Naive thymus-derived CD8-positive, alpha-beta T cell (primary cell): ENCODE measurements around the gene PCDHGC4. TPM values are rescaled to one million over a fixed set of nuclear protein-coding genes. Genes with fewer than 3 reads are reported as not detected.
A peak's percentile ranks its signal among the peaks of the same experiment; 100 is the strongest.

ENCODE experiments used
- ATAC-seq, 2 donors: fragments of 150-1000 bp; cut with Tn5 transposase in 1 of 2; sonication (Bioruptor Pico), chemical (Tn5 transposase) in 1 of 2; 1 replicate in 1 of 2; 2 replicates in 1 of 2; pipeline ENCODE4 v1.10.0; 2021; ENCODE audit warnings: mild to moderate bottlenecking in 2 of 2, moderate library complexity in 2 of 2
- POLR2A ChIA-PET: fragments of 350-600 bp; sonication (Branson Sonifier 250); formaldehyde crosslinking; loops from one replicate; lab custom pipeline; 2021; ENCODE audit warnings: antibody characterized with exemption; lab: Charles Lee
- DNase-seq, 10 donors: peaks; one replicate each; pipeline versions ENCODE4 v3.0.0 to v3.0.0-alpha.2; 2020 to 2022
- H3K27ac Mint-ChIP-seq, 10 donors: one replicate each; pipeline ENCODE4 v1.8.0; 2020 to 2022; ENCODE audit warnings: mild to moderate bottlenecking in 10 of 10, mixed read lengths in 10 of 10, moderate library complexity in 4 of 10, inconsistent platforms in 1 of 10
- H3K27me3 Mint-ChIP-seq, 5 donors: one replicate each; pipeline ENCODE4 v1.8.0; 2021 to 2022; ENCODE audit warnings: mixed read lengths in 5 of 5
- H3K36me3 Mint-ChIP-seq, 3 donors: one replicate each; pipeline ENCODE4 v1.8.0; 2020 to 2022; ENCODE audit warnings: mixed read lengths in 3 of 3, mild to moderate bottlenecking in 2 of 3, inconsistent platforms in 1 of 3
- H3K4me1 Mint-ChIP-seq, 4 donors: one replicate each; pipeline ENCODE4 v1.8.0; 2021 to 2022; ENCODE audit warnings: mixed read lengths in 4 of 4
- H3K4me3 Mint-ChIP-seq, 10 donors: one replicate each; pipeline ENCODE4 v1.8.0; 2020 to 2022; ENCODE audit warnings: mild to moderate bottlenecking in 10 of 10, mixed read lengths in 10 of 10, moderate library complexity in 6 of 10, inconsistent platforms in 1 of 10
- H3K9me3 Mint-ChIP-seq, 9 donors: one replicate each; pipeline ENCODE4 v1.8.0; 2020 to 2022; ENCODE audit warnings: mixed read lengths in 9 of 9, mild to moderate bottlenecking in 3 of 9, inconsistent platforms in 1 of 9, moderate library complexity in 1 of 9
- polyA plus RNA-seq, 3 donors: library from polyadenylated mRNA; unstranded; fragments of 300-500 nt; fragmentation: Illumina TruSeq; gene quantifications; one replicate each; pipeline ENCODE4 v1.2.3, GENCODE V29; 2021
- total RNA-seq, 8 experiments: library from RNA in 2 of 8; stranded (reverse) in 2 of 8; gene quantifications; one replicate each; pipeline ENCODE4 v1.2.3 and lab custom pipeline; 2021 to 2026

PCDHGC4 gene
- total and polyA plus RNA-seq, 5 experiments from 2014 or later, result not detected

- Mint-ChIP-seq H3K27me3 (peaks cover 36 to 94% (median 68%) of the 10 kb centered on the region in 5 donors), H3K9me3 (peaks cover 0 to 4% (median 0%) of the 10 kb centered on the region in 9 donors), H3K4me3 (peak overlapping the region; percentile 59 to 90 (median 76)), H3K36me3 (peaks cover 0 to 3% (median 0%) of the 10 kb centered on the region in 3 donors), H3K27ac (no peak overlapping the region), H3K4me1 (peaks cover 14 to 17% (median 15%) of the 10 kb centered on the region in 4 donors)
- ATAC-seq (peak; percentile 70 to 85), DNase-seq (peak in 1 of 10 donors; percentile 15)
- POLR2A ChIA-PET, result interaction anchor here (1.3 kb wide), 1 partner anchor 172 kb away, joined by 3 read pairs; the partner anchor contains the start of gene TAF7
Measured at GRCh38 chr5:141492168-141492885, 7.5 kb downstream of the PCDHGC4 start.

- H3K4me3 Mint-ChIP-seq, result peak overlapping the region in 2 of 10 donors; percentile 8 to 24
- peaks cover 35 to 96% (median 60%) of the 10 kb centered on the region in 5 donors for H3K27me3 Mint-ChIP-seq
- H3K9me3 Mint-ChIP-seq, result peaks cover 0 to 2% (median 0%) of the 10 kb centered on the region in 9 donors
- H3K36me3 Mint-ChIP-seq, result peaks cover 2 to 6% (median 3%) of the 10 kb centered on the region in 3 donors
- ATAC-seq (no peak), DNase-seq (no peak)
- H3K4me1 Mint-ChIP-seq, result peaks cover 14 to 17% (median 15%) of the 10 kb centered on the region in 4 donors
- no peak overlapping the region for H3K27ac Mint-ChIP-seq
- POLR2A ChIA-PET, result no interaction called here
Measured at GRCh38 chr5:141493500-141494422, 8.9 kb downstream of the PCDHGC4 start.

- POLR2A ChIA-PET, result no interaction called here
- no peak overlapping the region for H3K27ac Mint-ChIP-seq
- H3K27me3 Mint-ChIP-seq, result peaks cover 27 to 88% (median 53%) of the 10 kb centered on the region in 5 donors
- H3K4me1 Mint-ChIP-seq, result peaks cover 14 to 17% (median 15%) of the 10 kb centered on the region in 4 donors
- no peak for DNase-seq
- H3K36me3 Mint-ChIP-seq, result peaks cover 2 to 6% (median 3%) of the 10 kb centered on the region in 3 donors
- H3K9me3 Mint-ChIP-seq, result peaks cover 0 to 4% (median 0%) of the 10 kb centered on the region in 9 donors
- peak overlapping the region in 5 of 10 donors; percentile 0 to 24 (median 9) for H3K4me3 Mint-ChIP-seq
- ATAC-seq, result no peak
Measured at GRCh38 chr5:141494761-141495452, 10.1 kb downstream of the PCDHGC4 start.

- POLR2A ChIA-PET, result no interaction called here
- peaks cover 3 to 6% (median 3%) of the 10 kb centered on the region in 3 donors for H3K36me3 Mint-ChIP-seq
- no peak for DNase-seq
- peak overlapping the region in 5 of 10 donors; percentile 0 to 17 (median 5) for H3K4me3 Mint-ChIP-seq
- H3K9me3 Mint-ChIP-seq, result peaks cover 0 to 4% (median 0%) of the 10 kb centered on the region in 9 donors
- H3K27me3 Mint-ChIP-seq, result peaks cover 24 to 83% (median 48%) of the 10 kb centered on the region in 5 donors
- ATAC-seq, result no peak
- H3K4me1 Mint-ChIP-seq, result peaks cover 14 to 17% (median 15%) of the 10 kb centered on the region in 4 donors
- no peak overlapping the region for H3K27ac Mint-ChIP-seq
Measured at GRCh38 chr5:141495453-141495811, 10.6 kb downstream of the PCDHGC4 start.

GRCh38 chr5:141496038-141496437, 11.2 kb downstream of the PCDHGC4 start:
- Mint-ChIP-seq H3K4me3 (peak overlapping the region in 1 of 10 donors; percentile 9), H3K4me1 (peaks cover 10 to 17% (median 12%) of the 10 kb centered on the region in 4 donors), H3K36me3 (peaks cover under 1 to 6% (median 4%) of the 10 kb centered on the region in 3 donors), H3K9me3 (peaks cover 0 to 4% (median 0%) of the 10 kb centered on the region in 9 donors), H3K27me3 (peaks cover 18 to 77% (median 42%) of the 10 kb centered on the region in 5 donors), H3K27ac (no peak overlapping the region)
- DNase-seq (no peak), ATAC-seq (no peak)
- POLR2A ChIA-PET, result no interaction called here

- POLR2A ChIA-PET, result no interaction called here
- ATAC-seq, result no peak
Measured at GRCh38 chr5:141501761-141502160, 16.9 kb downstream of the PCDHGC4 start.

GRCh38 chr5:141503681-141504080, 18.9 kb downstream of the PCDHGC4 start:
- H3K9me3 Mint-ChIP-seq, result peaks cover 0 to 2% (median 0%) of the 10 kb centered on the region in 9 donors
- peaks cover 0 to 16% (median 8%) of the 10 kb centered on the region in 5 donors for H3K27me3 Mint-ChIP-seq
- POLR2A ChIA-PET, result interaction anchor here (0.7 kb wide), 1 partner anchor 1258 kb away, joined by 3 read pairs; no protein-coding TSS in a partner anchor
- no peak overlapping the region for H3K27ac Mint-ChIP-seq
- DNase-seq, result no peak
- no peak for ATAC-seq
- peaks cover 0 to 1% (median 0%) of the 10 kb centered on the region in 3 donors for H3K36me3 Mint-ChIP-seq
- H3K4me3 Mint-ChIP-seq, result no peak overlapping the region
- H3K4me1 Mint-ChIP-seq, result peaks cover 0 to 8% (median 0%) of the 10 kb centered on the region in 4 donors

More at GRCh38 chr5:141501761-141502160, 16.9 kb downstream of the PCDHGC4 start:
- no peak for DNase-seq
- Mint-ChIP-seq H3K4me1 (no peaks in the 10 kb centered on the region), H3K36me3 (peaks cover 0 to 6% (median 4%) of the 10 kb centered on the region in 3 donors), H3K9me3 (peaks cover 0 to 4% (median 0%) of the 10 kb centered on the region in 9 donors), H3K27me3 (peaks cover 6 to 33% (median 11%) of the 10 kb centered on the region in 5 donors), H3K4me3 (no peak overlapping the region), H3K27ac (peak overlapping the region in 1 of 10 donors; percentile 82)

- no peak overlapping the region for H3K27ac Mint-ChIP-seq
- H3K36me3 Mint-ChIP-seq, result peaks cover 0 to 1% (median 0%) of the 10 kb centered on the region in 3 donors
- DNase-seq, result no peak
- peaks cover 0 to 12% (median 8%) of the 10 kb centered on the region in 5 donors for H3K27me3 Mint-ChIP-seq
- POLR2A ChIA-PET, result no interaction called here
- H3K4me3 Mint-ChIP-seq, result no peak overlapping the region
- H3K9me3 Mint-ChIP-seq, result no peaks in the 10 kb centered on the region
- ATAC-seq, result no peak
- H3K4me1 Mint-ChIP-seq, result peaks cover 0 to 11% (median 3%) of the 10 kb centered on the region in 4 donors
Measured at GRCh38 chr5:141504216-141504615, 19.4 kb downstream of the PCDHGC4 start.

GRCh38 chr5:141506381-141507155, 21.7 kb downstream of the PCDHGC4 start:
- POLR2A ChIA-PET, result no interaction called here
- ATAC-seq (no peak), DNase-seq (no peak)
- peaks cover 0 to 24% (median 4%) of the 10 kb centered on the region in 4 donors for H3K4me1 Mint-ChIP-seq
- H3K4me3 Mint-ChIP-seq, result no peak overlapping the region
- H3K27ac Mint-ChIP-seq, result peak overlapping the region in 2 of 10 donors; percentile 50 to 57
- no peaks in the 10 kb centered on the region for H3K36me3 Mint-ChIP-seq
- no peaks in the 10 kb centered on the region for H3K9me3 Mint-ChIP-seq
- H3K27me3 Mint-ChIP-seq, result peaks cover 0 to 8% (median 4%) of the 10 kb centered on the region in 5 donors

GRCh38 chr5:141507387-141508091, 22.7 kb downstream of the PCDHGC4 start:
- POLR2A ChIA-PET, result no interaction called here
- H3K27me3 Mint-ChIP-seq, result peaks cover 0 to 3% (median 0%) of the 10 kb centered on the region in 5 donors
- H3K27ac Mint-ChIP-seq, result peak overlapping the region in 2 of 10 donors; percentile 11 to 57
- H3K4me3 Mint-ChIP-seq, result peak overlapping the region in 1 of 10 donors; percentile 10
- H3K36me3 Mint-ChIP-seq, result no peaks in the 10 kb centered on the region
- H3K4me1 Mint-ChIP-seq, result peaks cover 5 to 28% (median 7%) of the 10 kb centered on the region in 4 donors
- no peak for DNase-seq
- no peaks in the 10 kb centered on the region for H3K9me3 Mint-ChIP-seq
- no peak for ATAC-seq

- Mint-ChIP-seq H3K27me3 (peaks cover 0 to 3% (median 0%) of the 10 kb centered on the region in 5 donors), H3K4me1 (peaks cover 10 to 34% (median 14%) of the 10 kb centered on the region in 4 donors), H3K36me3 (no peaks in the 10 kb centered on the region), H3K4me3 (no peak overlapping the region), H3K9me3 (no peaks in the 10 kb centered on the region), H3K27ac (peak overlapping the region in 1 of 10 donors; percentile 40)
- no peak for ATAC-seq
- no peak for DNase-seq
- POLR2A ChIA-PET, result no interaction called here
Measured at GRCh38 chr5:141508440-141508797, 23.6 kb downstream of the PCDHGC4 start.
